Sigmoid colon (tissue), 4 donors: Measurements from ENCODE around the gene PRSS2.

Source experiments
- EP300 ChIP-seq, 4 donors: sonication (generic); formaldehyde crosslinking; IDR thresholded peaks; one replicate each; pipeline ENCODE4 v1.6.1; 2017; ENCODE audit warnings: antibody characterized with exemption in 4 of 4
- POLR2A ChIP-seq, 2 donors: fragments of 450-650 bp; IDR thresholded peaks; one replicate each; pipeline ENCODE4 v1.6.1; 2016; ENCODE audit warnings: antibody characterized with exemption in 2 of 2, mild to moderate bottlenecking in 2 of 2, moderate library complexity in 2 of 2
- POLR2AphosphoS5 ChIP-seq, 4 donors: sonication (generic); formaldehyde crosslinking; IDR thresholded peaks; one replicate each; pipeline ENCODE4 v1.6.1; 2017; ENCODE audit warnings: antibody characterized with exemption in 4 of 4
- TF ChIP-seq, protein P1 (sequence below), 4 experiments: fragments of 450-650 bp in 3 of 4; fragments of 200-600 bp in 1 of 4; IDR thresholded peaks; one replicate each; pipeline ENCODE4 v1.5.1; 2016 to 2019; ENCODE audit warnings: antibody characterized with exemption in 4 of 4, mild to moderate bottlenecking in 3 of 4, moderate library complexity in 2 of 4

DNA sequence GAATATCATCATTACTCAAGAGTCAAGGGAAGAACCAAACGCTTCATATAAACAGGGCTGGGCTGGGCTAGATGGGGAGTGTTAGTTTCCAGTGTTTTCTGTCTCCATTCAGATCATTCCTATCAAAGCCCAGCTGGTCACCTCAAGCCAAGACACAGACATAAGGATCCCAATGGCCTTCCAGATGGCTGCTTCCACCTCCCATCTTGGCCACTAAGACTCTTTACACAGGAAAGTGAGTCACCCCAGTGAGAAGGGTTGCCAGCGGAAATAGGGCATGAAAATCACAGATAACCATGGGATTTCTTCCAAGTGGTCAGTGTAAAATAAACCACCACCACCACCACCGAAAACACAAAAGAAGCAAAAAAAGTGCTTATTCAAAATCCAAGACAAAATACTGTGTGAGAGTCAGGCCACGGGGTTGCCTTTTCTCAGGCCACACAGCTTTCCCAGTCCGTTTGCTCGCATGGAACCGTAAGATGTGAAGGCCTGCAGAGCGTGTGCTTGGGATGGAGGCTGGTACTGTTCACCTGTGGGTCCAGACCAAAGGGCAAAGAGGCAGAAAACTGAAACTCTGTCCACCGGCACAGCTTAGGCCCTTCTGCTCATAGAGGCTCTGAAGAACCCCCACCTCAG is 5.6 kb downstream of the PRSS2 start:
- TF ChIP-seq, protein P1, sequence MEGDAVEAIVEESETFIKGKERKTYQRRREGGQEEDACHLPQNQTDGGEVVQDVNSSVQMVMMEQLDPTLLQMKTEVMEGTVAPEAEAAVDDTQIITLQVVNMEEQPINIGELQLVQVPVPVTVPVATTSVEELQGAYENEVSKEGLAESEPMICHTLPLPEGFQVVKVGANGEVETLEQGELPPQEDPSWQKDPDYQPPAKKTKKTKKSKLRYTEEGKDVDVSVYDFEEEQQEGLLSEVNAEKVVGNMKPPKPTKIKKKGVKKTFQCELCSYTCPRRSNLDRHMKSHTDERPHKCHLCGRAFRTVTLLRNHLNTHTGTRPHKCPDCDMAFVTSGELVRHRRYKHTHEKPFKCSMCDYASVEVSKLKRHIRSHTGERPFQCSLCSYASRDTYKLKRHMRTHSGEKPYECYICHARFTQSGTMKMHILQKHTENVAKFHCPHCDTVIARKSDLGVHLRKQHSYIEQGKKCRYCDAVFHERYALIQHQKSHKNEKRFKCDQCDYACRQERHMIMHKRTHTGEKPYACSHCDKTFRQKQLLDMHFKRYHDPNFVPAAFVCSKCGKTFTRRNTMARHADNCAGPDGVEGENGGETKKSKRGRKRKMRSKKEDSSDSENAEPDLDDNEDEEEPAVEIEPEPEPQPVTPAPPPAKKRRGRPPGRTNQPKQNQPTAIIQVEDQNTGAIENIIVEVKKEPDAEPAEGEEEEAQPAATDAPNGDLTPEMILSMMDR (IDR thresholded peaks at IDR 0.05) = no peak
- no peak for TF ChIP-seq POLR2A (IDR thresholded peaks at IDR 0.05)
- TF ChIP-seq EP300 (IDR thresholded peaks at IDR 0.05) = no peak
- no peak for TF ChIP-seq POLR2AphosphoS5 (IDR thresholded peaks at IDR 0.05)
